Adipose tissue (tissue), 3 donors: ENCODE measurements around the gene HPN. TPM values are rescaled to one million over a fixed set of nuclear protein-coding genes. Genes with fewer than 3 reads are reported as not detected.
"Not testable (repeated sequence)": the region's sequence is repeated elsewhere in the genome, so short reads cannot be mapped to it uniquely, and the experiment has no call there.

Experiments used
- H3K27ac ChIP-seq: one replicate; pipeline ENCODE4 v1.5.1; 2013; ENCODE audit warnings: low read depth, low read length
- whole genome bisulfite sequencing, 3 donors: extraction: QIAGEN DNeasy Blood & Tissue Kit; methylation state at CpG; one replicate each; pipeline ENCODE4 v1.1.7; 2013; 5-methylcytosine and 5-hydroxymethylcytosine counted together
- polyA plus RNA-seq, 3 donors: library from polyadenylated mRNA; stranded (reverse); fragments of 200-250 nt; gene quantifications; one replicate each; pipeline ENCODE4 v1.2.3, GENCODE V29; 2013
- donor health status: healthy with polysubstance abuse.
- donor health status: Bipolar disorder and iron deficiency.
- donor health status: healthy.

HPN gene
- polyA plus RNA-seq, 3 donors: 1.5 to 141 (median 5.4) TPM

DNA sequence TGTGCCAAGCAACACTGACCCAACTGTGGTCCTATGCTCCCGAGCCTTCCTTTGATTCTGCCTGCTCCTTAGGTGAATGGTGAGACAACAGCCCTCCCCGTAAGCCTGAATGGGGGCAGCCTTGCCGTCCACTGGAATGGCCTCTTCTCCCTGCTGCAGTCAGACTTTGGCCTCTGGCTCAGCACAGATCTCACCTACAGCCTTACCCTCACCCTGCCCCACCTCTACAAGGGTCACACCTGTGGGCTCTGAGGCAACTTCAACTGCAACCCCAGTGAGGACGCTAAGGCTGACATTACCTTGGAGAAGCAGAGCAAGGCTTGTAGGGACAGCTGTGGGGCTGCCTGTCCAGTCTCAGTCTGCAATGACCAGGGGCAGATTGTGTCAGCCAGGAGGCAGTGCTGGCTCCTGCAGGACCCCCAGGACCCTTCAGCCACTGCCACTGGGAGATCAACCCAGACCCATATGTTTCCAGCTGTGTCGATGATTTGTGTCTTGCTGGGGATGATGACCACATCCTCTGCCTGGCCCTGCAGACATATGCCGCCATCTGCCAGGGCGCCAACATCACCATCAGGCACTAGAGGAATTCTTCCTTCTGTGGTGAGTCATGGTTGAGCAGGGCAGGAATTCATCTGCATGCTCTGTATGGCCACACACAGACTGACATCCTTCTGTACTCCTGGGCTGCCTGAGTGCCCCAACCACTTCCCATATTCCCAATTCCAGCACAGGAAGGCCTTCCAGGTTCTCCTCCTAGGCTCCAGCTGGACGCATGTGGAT lies 46.8 kb downstream of the HPN start:
- WGBS, 3 donors: 74 to 84% (median 76%) methylated on average over 8 of the region's 8 CpGs
- H3K27ac ChIP-seq: no peak overlapping the region

DNA sequence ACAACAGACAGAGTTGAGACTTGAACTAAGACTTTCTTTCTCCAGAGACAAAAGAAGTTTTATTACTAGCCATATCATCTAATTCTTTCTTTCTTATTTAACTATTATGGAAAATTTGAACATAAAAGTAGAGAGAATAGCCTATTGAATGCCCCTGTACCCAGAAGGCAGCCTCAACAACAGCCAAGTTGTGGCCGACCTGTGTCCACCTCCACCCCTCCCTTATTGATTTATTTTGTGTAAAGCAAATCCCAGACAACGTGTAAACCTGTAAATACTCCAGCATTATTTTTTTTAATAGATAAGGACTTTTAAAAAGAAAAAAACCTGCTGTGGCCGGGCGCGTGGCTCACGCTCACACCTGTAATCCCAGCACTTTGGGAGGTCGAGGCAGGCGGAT lies 48.0 kb downstream of the HPN start:
- 55 to 87% (median 83%) methylated on average over 8 of the region's 8 CpGs for WGBS, 3 donors
- H3K27ac ChIP-seq: no peak overlapping the region

DNA sequence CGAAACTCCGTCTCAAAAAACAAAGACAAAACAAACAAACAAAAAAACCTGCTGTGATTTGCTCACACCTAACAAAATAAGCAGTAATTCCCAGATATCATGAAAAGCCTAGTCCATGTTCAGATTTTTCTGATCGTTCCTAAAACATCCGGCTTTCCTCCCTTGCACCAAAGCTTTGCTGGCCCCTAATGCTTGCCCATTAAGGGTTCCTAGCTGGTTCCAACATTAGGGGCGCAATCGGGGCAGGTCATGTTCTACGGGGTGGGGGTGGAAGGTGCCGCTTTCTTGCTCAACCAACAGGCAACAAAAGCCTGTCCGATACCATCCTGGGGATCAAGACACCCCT lies 48.6 kb downstream of the HPN start:
- 22 to 36% (median 32%) methylated on average over 9 of the region's 9 CpGs for WGBS, 3 donors
- H3K27ac ChIP-seq: no peak overlapping the region

GRCh38 chr19:35090506-35091214 lies 49.1 kb downstream of the HPN start:
- 5 to 11% (median 10%) methylated on average over 36 of the region's 36 CpGs for WGBS, 3 donors
- no peak overlapping the region for H3K27ac ChIP-seq

DNA sequence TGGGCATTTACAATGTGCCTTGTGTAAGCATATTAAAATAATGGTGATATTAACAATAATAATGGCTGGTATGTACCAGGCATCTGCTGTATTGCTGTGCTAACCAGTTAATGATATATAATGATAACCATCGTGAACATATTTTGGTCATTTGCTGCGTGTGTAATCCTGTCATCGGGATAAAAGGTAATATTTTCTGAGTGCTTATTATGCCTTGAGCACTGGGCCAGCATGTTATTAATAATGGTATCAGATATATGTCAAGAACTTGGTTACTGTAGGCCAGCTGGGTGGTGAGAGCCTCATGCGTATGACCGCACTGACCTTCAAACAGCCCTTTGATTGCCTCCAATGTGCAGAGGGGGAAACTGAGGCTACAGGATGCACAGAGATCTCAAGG lies 51.9 kb downstream of the HPN start:
- no peak overlapping the region for H3K27ac ChIP-seq
- 83 to 95% (median 94%) methylated on average over 5 of the region's 5 CpGs for WGBS, 3 donors

- H3K27ac ChIP-seq: no peak overlapping the region
- 85 to 88% (median 85%) methylated on average over 10 to 11 of the region's 11 CpGs for WGBS, 3 donors
These were observed 52.6 kb downstream of the HPN start for GRCh38 chr19:35093941-35094647.

DNA sequence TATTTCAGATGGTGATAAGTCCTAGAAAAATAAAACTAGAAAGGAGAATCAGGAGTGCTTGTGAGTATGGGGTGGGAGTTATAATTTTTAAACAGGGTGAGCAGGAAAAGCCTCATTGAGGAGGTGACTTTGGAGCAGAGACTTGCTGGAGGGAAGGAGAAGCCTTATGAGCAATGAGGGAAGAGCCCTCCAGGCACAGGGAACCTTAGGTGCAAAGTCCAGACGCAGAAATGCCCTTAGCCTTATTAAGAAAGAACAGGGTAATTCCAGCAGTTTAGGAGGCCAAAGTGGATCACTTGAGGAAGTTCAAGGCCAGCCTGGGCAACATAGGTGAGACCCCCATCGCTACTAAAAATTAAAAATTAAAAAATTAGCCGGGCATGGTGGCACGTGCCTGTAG lies 53.1 kb downstream of the HPN start:
- no peak overlapping the region for H3K27ac ChIP-seq
- WGBS, 3 donors: 90 to 93% (median 92%) methylated on average over 4 of the region's 4 CpGs

- WGBS, 3 donors: 71 to 77% (median 73%) methylated on average over 8 of the region's 8 CpGs
- no peak overlapping the region for H3K27ac ChIP-seq
These were observed 54.3 kb downstream of the HPN start for GRCh38 chr19:35095667-35096368.

DNA sequence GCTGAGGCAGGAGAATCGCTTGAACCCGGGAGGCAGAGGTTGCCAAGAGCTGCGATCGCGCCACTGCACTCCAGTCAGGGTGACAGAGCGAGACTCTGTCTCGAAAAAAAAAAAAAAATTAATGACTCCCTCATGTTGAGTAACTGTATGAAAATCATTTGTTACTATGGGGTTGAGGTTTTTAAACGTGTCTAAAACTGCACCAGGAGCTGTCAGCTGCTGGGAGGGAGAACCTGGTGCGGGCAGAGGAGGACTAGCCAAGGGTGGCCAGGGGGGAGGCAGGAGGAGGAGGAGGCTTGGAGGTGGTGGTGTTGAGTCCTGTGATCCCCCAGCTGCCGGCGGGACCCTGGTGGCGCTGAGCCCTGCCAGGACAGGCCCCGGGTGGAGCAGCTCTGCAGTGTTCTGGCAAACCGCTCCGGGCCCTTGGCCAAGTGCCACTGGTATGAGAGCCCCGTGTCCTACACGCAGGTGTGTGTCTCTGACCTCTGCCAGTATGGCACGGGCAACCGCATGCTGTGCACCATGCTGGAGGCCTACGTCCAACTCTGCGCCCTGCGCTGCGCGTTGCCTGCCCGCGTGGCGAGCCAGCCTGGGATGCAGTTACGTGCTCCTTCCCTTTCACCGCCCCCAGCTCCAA lies 57.0 kb downstream of the HPN start:
- no peak overlapping the region for H3K27ac ChIP-seq
- 48 to 83% (median 80%) methylated on average over 26 to 29 of the region's 29 CpGs for WGBS, 3 donors

DNA sequence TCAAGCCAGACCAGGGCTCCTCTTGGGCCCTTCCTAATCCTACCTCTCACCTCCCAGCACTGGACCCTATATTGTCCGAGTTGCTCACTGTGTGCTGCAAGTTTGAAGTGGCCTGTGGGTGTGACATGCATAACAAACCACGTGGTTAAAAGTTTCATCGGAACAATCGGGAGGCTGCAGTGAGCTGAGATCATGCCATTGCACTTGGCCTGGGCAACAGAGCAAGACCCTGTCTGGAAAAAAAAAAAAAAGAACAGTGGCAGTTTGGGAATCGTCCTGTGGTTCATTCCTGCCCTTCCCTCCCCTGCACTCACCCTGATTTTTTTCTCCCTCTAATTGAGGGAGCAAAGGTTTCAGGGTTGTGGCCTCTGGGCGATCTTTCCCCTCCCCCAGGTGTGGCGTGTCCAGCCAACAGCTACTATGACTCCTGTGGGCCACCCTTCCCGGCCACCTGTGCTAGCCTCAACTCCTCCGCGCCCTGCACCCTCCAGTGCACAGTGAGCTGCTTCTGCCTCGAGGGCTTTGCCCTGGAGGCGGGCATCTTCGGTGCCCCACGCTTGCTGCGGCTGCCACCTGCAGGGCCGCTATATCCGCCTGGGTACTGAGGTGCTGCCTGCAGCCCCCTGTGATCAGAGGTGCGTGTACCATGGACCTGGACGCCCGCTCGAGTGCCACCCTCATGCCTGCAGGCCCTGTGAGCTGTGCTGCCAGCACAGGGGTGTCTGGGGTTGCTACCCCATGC lies 57.8 kb downstream of the HPN start:
- H3K27ac ChIP-seq: no peak overlapping the region
- 85 to 90% (median 87%) methylated on average over 21 of the region's 21 CpGs for WGBS, 3 donors

GRCh38 chr19:35099897-35100275 lies 58.4 kb downstream of the HPN start:
- no peak overlapping the region for H3K27ac ChIP-seq
- WGBS, 3 donors: 91 to 95% (median 94%) methylated on average over 13 of the region's 13 CpGs

GRCh38 chr19:35100588-35101533 lies 59.3 kb downstream of the HPN start:
- 78 to 85% (median 79%) methylated on average over 16 of the region's 16 CpGs for WGBS, 3 donors

GRCh38 chr19:35101949-35102348 lies 60.4 kb downstream of the HPN start:
- not testable (repeated sequence) for H3K27ac ChIP-seq
- 91 to 97% (median 95%) methylated on average over 10 of the region's 10 CpGs for WGBS, 3 donors

More at GRCh38 chr19:35100588-35101533, 59.3 kb downstream of the HPN start:
- H3K27ac ChIP-seq: no peak overlapping the region

- 75 to 81% (median 76%) methylated on average over 10 of the region's 10 CpGs for WGBS, 3 donors
- H3K27ac ChIP-seq: not testable (repeated sequence)
These were observed 62.1 kb downstream of the HPN start for GRCh38 chr19:35103614-35104013.

GRCh38 chr19:35104361-35104760 lies 62.8 kb downstream of the HPN start:
- no peak overlapping the region for H3K27ac ChIP-seq
- WGBS, 3 donors: 90 to 94% (median 93%) methylated on average over 5 to 11 of the region's 11 CpGs

DNA sequence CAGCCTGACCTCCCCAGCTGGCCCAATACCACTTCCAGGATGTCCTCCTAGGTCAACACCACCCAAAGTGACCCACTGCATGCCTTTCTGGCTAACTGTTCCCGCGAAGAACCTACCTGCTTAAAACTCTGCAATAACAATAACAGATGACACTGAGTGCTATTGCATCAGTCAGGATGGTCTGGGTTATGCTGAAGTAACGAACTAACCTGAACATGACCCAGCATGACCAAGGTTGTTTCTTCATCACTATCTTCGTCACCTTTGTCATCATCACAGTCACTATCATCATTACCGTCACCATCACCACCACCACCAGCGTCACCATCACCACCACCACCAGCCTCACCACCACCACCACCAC lies 63.5 kb downstream of the HPN start:
- 94 to 100% (median 96%) methylated on average over 6 of the region's 6 CpGs for WGBS, 3 donors
- no peak overlapping the region for H3K27ac ChIP-seq
